GM18517 (cell line): ENCODE results near the gene CCR7.
"Not testable (repeated sequence)": the region's sequence is repeated elsewhere in the genome, so short reads cannot be mapped to it uniquely, and the experiment has no call there.

Experiments used
- ATAC-seq: cut with Tn5 transposase; IDR thresholded peaks from one replicate; pipeline ENCODE4 v1.9.1; 2021; ENCODE audit warnings: mild to moderate bottlenecking, moderate library complexity; ENCODE audit not compliant: unreplicated experiment

CCR7 gene

DNA sequence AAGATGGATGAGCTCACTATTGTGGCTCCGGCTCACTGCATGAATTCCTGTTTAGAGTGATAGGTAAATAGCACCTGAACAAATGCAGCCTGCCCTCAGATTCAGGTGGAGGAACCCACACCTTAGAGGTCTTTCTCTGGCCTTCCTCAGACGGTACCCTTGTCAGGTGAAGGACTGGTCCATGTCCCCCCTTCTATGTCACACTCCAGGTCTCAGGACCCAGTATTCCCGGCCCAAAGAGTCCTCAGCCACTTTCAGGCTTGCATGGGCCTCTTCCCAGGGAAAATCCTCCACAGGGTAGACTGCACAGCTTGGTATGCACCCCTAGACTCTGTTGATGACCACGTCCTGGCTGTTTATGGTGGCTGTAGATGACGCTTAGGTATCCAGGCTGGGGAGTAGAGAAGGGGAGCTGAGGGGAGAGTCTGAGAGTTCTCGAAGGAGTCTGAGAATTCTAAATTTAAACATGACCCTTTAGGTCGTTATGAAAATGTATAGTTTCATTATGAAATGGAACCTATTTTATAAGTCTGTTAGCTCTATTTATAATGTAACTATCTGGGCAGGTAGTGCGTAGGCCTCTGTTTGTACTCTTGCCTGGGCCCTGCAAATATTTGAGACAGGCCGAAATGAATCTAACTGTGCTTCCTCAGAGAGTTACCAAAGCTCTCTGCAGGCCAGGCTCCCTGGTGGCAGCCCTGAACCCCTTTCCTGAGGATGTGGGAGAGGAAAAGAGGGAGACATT lies 32.5 kb upstream of the CCR7 start:
- ATAC-seq = no peak

DNA sequence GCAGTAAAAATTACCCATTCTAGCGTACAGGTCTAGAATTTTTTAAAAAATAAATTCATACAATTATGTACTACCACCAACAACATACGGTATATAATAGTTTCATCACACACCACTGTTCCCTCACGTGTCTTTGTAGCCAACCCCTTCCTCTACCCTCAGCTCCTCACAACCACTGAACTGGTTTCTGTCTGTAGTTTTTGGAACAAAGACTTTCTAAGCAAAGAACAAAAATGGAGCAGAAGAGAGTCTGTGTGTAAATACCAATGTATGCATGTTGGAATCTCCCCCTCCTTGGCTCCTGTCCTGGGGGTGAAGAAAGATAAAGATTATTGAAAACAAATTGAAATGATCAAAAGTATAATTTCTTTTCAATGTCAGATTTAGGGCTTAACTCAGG lies 31.9 kb upstream of the CCR7 start:
- ATAC-seq = no peak

DNA sequence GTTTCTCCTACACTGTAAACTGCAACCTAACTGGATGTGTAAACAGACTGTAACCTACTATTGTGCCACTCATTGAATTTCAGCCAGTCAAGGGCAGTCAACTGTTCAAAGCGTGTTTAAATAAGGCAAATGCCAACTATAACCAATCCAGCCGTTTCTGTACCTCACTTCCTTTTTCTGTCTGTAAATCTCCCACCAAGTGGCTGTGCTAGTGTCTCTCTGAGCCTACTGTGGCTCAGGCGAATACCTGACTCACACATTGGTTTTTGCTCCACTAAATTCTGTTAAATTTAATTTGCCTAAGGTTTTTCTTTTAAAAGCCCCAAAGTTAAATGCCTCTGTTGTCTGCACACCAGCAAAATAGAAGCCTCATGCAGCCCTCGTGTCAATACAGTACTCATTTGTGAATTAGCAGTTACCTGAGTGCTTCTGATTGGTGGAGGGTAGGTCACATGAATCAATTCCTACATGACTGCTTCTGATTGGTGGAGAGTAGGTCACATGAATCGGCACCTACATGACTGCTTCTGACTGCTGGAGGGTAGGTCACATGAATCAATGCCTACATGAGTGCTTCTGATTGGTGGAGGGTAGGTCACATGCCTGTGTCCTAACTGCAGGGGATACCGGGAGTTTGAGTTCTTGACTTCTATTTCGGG lies 31.1 kb upstream of the CCR7 start:
- no peak for ATAC-seq

DNA sequence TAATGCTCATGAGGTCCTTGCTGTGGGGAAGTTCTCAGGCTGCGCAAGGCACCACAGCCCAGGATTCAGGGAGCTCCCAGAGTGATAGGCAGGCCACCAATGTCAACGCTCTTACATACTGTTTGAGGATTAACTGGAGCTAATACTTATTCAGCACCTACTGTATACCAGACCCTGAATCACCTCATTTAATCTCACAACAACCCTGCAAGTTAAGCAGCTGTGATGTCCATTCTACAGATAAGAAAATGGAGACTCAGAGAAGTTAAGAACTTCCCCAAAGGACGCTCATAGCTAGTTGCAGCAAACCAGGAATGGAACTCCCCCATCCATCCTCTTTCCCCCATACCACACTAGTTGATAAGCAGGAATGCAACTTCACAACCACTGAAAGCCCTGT lies 25.5 kb upstream of the CCR7 start:
- ATAC-seq = no peak

DNA sequence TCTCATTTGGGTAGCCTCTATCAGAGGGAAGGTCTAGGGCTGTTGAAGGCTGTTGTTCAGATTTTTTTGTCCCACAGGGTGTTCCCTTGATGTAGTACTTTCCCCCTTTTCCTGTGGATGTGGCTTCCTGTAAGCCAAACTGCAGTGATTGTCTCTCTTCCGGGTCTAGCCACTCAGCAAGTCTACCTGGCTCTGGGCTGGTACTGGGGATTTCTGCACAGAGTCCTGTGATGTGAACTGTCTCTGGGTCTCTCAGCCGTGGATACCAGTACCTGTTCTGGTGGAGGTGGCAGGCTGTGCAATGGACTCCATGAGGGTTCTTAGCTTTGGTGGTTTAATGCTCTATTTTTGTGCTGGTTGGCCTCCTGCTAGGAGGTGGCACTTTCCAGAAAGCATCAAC lies 23.3 kb upstream of the CCR7 start:
- no peak for ATAC-seq

DNA sequence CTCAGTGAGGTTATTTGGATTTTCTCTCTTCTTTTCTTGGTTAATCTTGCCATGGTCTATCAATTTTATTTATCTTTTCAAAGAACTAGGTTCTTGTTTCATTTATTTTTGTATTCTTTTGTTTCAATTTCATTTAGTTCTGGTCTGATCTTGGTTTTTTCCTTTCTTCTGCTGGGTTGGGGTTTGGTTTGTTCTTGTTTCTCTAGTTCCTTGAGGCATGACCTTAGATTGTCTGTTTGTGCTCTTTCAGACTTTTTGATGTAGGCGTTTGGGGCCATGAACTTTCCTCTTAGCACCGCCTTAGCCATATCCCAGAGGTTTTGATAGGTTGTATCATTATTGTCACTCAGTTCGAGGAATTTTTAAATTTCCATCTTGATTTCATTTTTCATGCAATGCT lies 21.0 kb upstream of the CCR7 start:
- not testable (repeated sequence) for ATAC-seq

DNA sequence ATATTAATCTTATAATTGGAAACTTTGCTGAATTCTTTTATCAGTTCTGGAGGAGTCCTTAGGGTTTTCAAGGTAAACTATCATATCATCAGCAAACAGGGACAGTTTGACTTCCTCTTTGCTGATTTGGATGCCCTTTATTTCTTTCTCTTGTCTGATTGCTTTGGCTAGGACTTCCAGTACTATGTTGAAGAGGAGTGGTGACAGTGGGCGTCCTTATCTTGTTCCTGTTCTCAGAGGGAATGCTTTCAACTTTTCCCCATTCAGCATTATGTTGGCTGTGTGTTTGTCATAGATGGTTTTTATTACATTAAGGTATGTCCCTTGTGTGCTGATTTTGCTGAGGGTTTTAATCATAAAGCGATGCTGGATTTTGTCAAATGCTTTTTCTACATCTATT lies 19.7 kb upstream of the CCR7 start:
- ATAC-seq = not testable (repeated sequence)

DNA sequence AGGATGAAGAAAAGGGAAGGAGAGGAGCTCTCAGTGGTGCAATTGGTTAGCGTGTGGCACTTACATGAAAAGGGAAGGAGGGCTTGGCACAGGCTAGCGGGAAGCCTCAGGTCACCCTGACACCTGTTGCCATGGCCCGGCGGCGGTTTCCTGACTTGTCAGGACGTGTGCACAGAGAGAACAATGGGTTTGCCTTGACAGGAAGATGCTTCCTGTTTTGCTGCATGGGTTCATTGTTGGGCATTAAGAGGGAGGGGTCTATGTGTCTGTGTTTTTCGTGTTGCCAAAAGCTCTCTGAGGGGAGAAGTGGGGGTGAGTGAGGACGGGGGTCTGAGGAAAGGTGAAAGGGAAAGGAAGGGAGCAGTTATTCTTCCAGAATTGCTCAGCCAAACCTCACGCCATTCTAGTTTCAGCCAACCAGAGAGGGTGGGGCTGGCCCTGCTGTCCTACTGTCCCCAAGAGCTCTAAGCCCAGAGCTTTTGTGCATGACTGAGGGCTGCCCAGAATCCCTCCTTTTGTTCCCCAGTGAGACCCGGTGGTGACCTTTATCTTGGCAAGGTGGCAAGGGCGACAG lies 17.1 kb upstream of the CCR7 start:
- peak; percentile 89 for ATAC-seq

DNA sequence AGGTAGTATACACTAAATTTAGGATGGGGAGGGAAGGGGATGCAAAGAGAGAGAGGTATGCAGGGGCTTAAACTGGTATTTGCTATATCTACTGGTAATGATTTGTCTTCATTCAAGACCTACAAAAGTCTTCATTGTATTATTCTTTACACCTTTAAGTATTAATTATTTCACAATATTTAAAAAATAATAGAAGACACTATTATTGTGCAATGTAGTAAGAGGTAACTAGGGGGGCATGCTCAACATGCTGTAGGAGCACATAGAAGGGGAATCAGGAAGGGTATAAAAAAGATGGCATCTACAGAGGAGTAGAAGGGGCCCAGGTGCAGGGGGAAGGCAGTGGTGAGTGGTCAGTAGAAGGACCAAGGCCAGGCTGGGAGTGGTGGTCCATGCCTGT lies 14.9 kb upstream of the CCR7 start:
- no peak for ATAC-seq

DNA sequence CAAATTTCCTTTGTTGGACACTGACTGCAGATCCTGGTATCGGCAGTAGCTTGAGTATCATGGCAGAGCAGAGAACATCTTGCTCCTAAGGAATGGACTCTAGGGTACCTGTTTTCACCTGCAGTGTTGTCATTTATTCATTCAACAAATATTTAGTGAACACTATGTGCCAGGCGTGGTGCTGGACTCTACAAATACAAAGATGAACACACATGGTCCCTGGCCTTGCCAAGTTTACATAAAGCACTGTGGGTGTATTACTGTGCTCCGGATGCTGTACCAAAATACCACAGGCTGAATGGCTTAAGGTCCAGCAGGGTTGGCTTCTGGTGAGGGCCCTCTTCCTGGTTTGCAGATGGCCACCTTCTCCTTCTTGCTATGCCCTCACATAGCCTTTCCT lies 14.2 kb upstream of the CCR7 start:
- ATAC-seq = no peak

DNA sequence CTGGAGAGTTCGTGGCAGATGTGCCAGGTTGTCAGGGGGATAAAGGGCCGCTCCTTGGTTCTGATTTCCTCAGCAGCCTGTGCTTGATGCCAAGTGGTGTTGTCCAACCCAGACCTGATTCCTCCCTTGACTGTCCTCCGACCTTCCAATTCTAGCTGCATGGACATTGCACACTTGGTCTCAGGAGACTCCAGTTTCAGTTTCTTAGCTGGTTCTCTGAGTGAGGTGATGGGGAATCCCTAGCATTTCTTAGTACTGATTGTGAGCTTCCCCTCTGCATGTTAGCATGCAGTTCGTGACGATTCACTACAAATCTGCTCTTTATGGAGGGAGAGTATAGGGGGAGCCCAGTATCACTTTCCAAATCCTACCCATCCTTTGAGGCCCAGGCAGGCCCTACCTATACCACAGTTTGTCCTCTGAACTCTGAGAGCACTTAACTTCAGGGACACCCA lies 12.4 kb upstream of the CCR7 start:
- ATAC-seq = peak; percentile 51

DNA sequence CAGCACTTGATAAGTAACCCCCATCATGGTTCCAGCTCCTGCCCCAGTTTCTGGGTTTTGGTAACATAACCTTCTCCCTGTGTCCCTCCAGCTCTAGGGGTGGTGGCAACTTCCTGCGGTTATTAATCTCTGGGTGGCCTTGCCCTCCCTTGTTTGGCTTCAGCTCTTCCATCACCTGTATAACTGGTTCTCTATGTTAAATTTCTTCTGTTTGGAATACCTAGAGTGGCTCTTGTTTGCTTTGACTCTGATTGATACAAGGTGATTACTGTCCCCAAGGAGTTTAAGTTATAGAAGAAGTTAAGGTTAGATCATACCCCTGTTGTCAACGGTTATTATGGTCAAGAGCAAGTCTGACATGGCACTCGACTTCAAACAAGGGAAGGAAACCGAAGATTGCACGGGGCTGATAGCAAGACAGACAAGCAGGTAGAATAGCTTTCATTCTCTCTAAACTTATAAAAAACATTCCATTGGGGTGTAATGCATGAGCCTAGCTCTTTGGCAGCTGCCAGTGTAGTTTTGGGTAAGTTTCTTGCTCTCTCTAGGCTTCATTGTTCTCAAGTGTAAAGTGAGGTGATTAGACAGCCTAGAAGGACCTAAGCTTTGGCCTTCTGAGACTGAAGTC lies 11.0 kb upstream of the CCR7 start:
- no peak for ATAC-seq

DNA sequence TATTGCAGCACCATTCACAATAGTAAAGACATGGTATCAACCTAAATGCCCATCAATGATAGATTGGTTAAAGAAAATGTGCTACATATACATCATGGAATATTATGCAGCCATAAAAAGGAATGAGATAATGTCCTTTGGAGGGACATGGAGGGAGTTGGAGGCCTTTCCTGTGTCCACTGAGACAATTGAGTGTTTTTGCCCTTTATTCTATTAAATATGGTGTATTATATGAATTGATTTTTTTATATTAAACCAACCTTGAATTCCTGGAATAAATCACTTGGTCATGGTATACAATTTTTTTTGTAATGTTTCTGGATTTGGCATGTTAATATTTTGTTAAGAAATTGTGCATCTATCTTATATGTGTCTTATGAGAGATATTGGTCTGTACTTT lies 9.0 kb upstream of the CCR7 start:
- ATAC-seq = no peak

DNA sequence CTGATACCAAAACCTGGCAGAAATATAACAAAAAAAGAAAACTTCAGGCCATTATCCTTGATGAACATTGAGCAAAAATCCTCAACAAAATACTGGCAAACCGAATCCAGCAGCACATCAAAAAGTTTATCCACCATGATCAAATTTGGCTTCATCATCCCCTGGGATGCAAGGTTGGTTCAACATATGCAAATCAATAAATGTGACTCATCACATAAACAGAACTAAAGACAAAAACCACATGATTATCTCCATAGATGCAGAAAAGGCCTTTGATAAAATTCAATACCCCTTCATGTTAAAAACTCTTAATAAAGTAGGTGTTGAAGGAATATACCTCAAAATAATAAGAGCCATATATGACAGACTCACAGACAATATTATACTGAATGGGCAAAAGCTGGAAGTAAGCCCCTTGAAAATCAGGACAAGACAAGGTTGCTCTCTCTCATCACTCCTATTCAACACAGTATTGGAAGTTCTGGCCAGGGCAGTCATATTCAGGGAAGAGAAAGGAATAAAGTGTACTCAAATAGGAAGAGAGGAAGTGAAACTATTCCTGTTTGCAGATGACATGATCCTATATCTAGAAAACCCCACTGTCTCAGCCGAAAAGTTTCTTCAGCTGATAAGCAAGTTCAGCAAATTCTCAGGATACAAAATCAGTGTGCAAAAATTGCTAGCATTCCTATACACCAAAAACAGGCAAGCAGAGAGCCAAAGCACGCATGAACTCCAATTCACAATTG lies 7.1 kb upstream of the CCR7 start:
- ATAC-seq = not testable (repeated sequence)

DNA sequence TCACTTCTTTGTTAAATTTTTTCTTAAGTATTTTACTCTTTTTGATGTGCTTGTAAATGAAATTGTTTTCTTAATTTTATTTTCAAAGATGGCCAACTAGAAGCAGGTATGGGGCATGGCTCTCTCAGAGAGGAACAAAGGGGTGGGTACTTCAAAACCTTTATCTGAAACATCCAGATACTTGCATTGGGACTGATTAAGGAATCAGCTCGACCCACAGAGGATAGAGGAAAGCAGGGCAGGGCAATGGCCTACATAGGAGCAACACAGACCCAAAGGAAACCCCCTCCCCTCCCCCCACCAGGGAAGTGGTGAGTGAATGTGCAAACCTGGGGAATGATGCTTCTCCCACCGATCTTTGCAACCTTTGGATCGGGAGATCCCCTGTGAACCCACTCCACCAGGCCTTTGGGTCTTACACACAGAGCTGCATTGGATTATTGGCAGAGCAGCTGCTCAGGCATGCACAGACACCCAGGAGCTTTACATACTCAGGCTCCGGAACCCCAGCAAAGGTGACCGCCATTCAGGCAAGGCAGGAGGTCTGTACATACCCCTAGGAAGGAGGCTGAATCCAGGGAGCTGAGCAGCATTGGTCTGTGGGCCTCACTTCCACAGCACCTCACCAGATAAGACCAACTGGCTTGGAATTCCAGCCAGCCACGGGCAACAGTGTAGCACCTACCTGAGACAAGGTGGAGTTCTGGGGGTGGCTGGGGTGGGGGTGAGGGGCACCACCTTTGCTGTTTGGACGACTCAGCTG lies 3.0 kb upstream of the CCR7 start:
- no peak for ATAC-seq

DNA sequence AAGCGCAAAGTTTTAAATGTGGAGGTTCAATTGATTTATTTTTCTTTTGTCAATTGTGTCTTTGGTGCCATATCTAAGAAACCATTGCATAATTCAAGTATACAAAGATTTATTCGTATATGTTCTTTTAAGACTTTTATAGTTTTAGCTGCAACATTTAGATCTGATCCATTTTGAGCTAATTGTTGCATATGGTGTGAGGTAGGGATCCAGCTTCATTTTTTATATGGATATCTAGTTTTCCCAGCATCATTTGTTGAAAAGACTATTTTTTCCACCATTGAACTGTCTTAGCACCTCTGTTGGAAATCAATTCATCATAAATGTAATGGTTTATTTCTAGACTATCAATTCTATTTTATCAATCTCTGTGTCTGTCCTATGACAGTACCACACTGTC lies 2.1 kb upstream of the CCR7 start:
- no peak for ATAC-seq

DNA sequence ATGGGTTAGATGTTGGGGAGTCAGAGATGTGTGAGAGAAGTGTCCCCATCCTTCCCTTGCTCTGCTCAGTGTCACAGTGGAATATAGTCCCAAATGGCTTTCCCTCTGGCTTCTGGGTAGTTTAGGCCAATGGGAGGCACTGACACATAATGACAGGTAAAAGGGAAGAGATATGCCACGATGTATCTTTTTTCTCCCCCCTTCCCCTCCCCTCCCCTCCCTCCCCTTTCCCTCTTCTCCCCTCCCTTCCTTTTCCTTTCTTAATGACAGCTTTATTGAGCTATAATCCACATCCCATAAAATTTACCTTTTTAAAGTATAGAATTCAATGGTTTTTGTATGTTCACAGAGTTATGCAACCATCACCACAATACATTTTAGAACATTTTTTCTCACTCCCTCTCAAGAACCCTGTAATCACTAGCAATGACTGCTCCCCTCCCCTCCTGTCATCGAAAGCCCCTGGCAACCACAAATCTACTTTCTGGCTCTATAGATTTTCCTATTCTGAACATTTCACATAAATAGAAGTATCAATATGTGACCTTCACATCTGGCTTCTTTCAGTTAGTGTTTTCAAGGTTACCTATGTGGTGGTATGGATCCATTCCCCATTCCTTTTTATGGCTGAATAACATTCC lies 617 bp upstream of the CCR7 start:
- no peak for ATAC-seq

DNA sequence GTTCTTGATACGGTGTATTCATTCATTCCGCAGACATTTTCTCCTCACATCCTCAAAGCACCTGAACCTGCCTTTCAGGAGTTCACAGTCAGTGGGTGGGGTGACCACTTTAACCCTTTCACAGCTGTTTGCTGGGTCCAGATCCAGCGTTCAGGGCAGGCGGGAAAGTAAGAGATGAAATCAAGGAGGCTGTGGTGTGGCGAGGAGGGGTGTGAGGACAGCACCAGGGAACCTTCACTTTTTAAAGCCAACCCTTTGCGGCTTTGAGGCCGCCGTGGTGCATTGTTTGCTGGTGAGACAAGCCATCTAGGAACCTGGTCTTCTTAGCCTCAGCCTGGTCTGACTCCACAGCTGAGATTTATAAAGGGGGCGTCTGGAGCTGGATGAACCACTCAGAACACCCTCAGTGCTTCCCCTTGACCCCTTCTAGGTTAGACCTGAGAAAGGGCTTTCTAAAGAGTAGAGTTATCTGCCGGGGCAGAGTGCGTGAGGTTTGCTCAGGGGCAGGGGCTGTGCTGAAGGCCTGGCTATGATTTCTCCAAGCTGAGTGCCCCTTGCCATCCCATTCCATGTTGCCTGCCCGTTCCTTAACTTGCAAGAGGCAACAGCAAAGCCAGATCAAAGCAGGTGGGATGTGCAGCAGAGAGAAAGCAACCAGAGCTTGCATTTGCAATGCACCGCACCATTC lies 933 bp downstream of the CCR7 start:
- ATAC-seq = no peak
